Smooth muscle cell (in vitro differentiated cells): ENCODE measurements around the gene GNB1L. TPM values are rescaled to one million over a fixed set of nuclear protein-coding genes. Genes with fewer than 3 reads are reported as not detected.

Experiments
- DNase-seq: peaks from one replicate; lab custom pipeline; 2025; ENCODE audit not compliant: unreplicated experiment; lab: John Stamatoyannopoulos, UW
- H2AFZ ChIP-seq: fragments of 200-600 bp; sonication (generic); 2 replicates; pipeline ENCODE4 v1.6.0; 2016; ENCODE audit warnings: antibody characterized with exemption, low read depth, mild to moderate bottlenecking
- H3F3A ChIP-seq: fragments of 200-600 bp; sonication (generic); 2 replicates; pipeline ENCODE4 v1.6.0; 2017; ENCODE audit warnings: antibody characterized with exemption, low read depth
- H3K27ac ChIP-seq: fragments of 200-600 bp; sonication (generic); 2 replicates; pipeline ENCODE4 v1.5.1; 2016; ENCODE audit warnings: low read depth, mild to moderate bottlenecking
- H3K27me3 ChIP-seq: fragments of 200-600 bp; sonication (generic); 2 replicates; pipeline ENCODE4 v1.6.1; 2016; ENCODE audit warnings: low read depth, mild to moderate bottlenecking
- H3K36me3 ChIP-seq: fragments of 200-600 bp; sonication (generic); 2 replicates; pipeline ENCODE4 v1.5.1; 2016; ENCODE audit warnings: low read depth
- H3K4me1 ChIP-seq: fragments of 200-600 bp; sonication (generic); 2 replicates; pipeline ENCODE4 v1.5.1; 2016; ENCODE audit warnings: low read depth
- H3K4me2 ChIP-seq: fragments of 200-600 bp; sonication (generic); 2 replicates; pipeline ENCODE4 v1.6.0; 2016; ENCODE audit warnings: mild to moderate bottlenecking
- H3K4me3 ChIP-seq: fragments of 200-600 bp; sonication (generic); 2 replicates; pipeline ENCODE4 v1.5.1; 2016; ENCODE audit warnings: mild to moderate bottlenecking
- H3K79me2 ChIP-seq: fragments of 200-600 bp; sonication (generic); 2 replicates; pipeline ENCODE4 v1.6.0; 2016; ENCODE audit warnings: low read depth, mild to moderate bottlenecking
- H3K9ac ChIP-seq: fragments of 200-600 bp; sonication (generic); 2 replicates; pipeline ENCODE4 v1.6.0; 2016; ENCODE audit warnings: low read depth
- H3K9me3 ChIP-seq: fragments of 200-600 bp; sonication (generic); replicated peaks from 2 replicates; pipeline ENCODE4 v1.5.1; 2016; ENCODE audit warnings: low read depth
- H4K20me1 ChIP-seq: fragments of 200-600 bp; sonication (generic); 2 replicates; pipeline ENCODE4 v1.6.0; 2016; ENCODE audit warnings: low read depth
- WGBS: methylation state at CpG from one replicate; pipeline ENCODE4 v1.1.7; 2016; ENCODE audit warnings: low lambda C conversion rate; 5-methylcytosine and 5-hydroxymethylcytosine counted together
- polyA plus RNA-seq: library from polyadenylated mRNA; unstranded; fragments of >200 nt; fragmentation: Nextera tagmentation; extraction: Ambion mirVana; gene quantifications from 2 replicates; pipeline ENCODE4 v1.2.1, GENCODE V29; 2016
- total RNA-seq: library from RNA; depleted of rRNA; stranded (reverse); fragments of >200 nt; gene quantifications from 2 replicates; pipeline ENCODE4 v1.2.3, GENCODE V29; 2014
- TF ChIP-seq, protein P1 (sequence below): fragments of 200-600 bp; sonication (generic); IDR thresholded peaks from 2 replicates; pipeline ENCODE4 v1.5.1; 2017; ENCODE audit warnings: borderline replicate concordance, mild to moderate bottlenecking, antibody characterized with exemption; ENCODE audit not compliant: insufficient read depth, poor library complexity, severe bottlenecking

The GNB1L gene
- total and polyA plus RNA-seq, 2 experiments from 2014 or later = 4.1 to 7.4 TPM

DNA sequence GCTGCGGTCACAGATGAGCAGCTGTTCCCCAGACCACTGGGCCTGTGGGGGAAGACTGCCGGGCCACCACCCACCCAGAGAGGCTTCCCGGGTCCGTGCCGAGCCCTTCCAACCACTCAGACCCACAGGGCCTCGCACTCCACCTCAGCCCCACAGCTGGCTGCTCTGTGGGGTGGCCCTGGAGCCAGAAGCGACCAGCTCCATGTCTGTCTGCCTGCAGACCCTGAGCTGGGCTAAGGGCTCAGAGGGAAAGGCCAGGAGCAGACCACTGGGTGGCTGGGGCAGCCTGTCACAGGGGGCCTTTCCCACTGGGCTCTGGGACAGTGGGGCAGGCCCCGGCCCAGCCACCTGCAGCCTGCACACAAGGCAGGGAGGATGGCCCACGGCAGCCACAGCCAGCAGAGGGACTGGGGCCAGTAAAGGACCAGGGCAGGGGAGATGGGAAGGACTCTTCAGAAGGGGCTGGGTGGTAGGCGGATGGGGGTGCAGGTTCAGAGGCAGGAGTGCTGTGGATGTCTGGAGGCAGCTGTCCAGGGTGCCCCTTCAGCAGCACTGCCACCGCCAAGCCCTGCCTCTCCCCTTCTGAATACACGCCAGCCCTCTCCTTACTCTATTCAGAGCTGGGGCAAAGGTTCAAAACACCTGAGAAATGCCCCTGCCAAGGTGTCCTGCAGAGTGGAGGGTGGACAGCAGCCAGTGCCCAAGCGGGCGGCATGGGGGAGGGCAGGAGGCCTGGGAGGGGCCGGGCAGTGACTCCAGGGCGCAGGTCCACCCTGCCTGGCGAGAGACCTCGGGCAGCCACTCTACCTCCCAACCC, 32.2 kb downstream of the GNB1L start:
- Histone ChIP-seq H3K9ac (no peak overlapping the region), H3K36me3 (no peaks in the 10 kb centered on the region), H3K27me3 (no peaks in the 10 kb centered on the region), H4K20me1 (peaks cover 22% of the 10 kb centered on the region), H3K27ac (no peak overlapping the region), H3K4me3 (no peak overlapping the region), H3K9me3 (no peaks in the 10 kb centered on the region), H3K4me2 (no peak overlapping the region), H3K79me2 (no peaks in the 10 kb centered on the region), H2AFZ (no peak overlapping the region), H3K4me1 (no peaks in the 10 kb centered on the region), H3F3A (no peaks in the 10 kb centered on the region)
- WGBS = 97% methylated on average over 18 of the region's 18 CpGs
- no peak for DNase-seq
- TF ChIP-seq, protein P1, sequence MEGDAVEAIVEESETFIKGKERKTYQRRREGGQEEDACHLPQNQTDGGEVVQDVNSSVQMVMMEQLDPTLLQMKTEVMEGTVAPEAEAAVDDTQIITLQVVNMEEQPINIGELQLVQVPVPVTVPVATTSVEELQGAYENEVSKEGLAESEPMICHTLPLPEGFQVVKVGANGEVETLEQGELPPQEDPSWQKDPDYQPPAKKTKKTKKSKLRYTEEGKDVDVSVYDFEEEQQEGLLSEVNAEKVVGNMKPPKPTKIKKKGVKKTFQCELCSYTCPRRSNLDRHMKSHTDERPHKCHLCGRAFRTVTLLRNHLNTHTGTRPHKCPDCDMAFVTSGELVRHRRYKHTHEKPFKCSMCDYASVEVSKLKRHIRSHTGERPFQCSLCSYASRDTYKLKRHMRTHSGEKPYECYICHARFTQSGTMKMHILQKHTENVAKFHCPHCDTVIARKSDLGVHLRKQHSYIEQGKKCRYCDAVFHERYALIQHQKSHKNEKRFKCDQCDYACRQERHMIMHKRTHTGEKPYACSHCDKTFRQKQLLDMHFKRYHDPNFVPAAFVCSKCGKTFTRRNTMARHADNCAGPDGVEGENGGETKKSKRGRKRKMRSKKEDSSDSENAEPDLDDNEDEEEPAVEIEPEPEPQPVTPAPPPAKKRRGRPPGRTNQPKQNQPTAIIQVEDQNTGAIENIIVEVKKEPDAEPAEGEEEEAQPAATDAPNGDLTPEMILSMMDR = no peak

DNA sequence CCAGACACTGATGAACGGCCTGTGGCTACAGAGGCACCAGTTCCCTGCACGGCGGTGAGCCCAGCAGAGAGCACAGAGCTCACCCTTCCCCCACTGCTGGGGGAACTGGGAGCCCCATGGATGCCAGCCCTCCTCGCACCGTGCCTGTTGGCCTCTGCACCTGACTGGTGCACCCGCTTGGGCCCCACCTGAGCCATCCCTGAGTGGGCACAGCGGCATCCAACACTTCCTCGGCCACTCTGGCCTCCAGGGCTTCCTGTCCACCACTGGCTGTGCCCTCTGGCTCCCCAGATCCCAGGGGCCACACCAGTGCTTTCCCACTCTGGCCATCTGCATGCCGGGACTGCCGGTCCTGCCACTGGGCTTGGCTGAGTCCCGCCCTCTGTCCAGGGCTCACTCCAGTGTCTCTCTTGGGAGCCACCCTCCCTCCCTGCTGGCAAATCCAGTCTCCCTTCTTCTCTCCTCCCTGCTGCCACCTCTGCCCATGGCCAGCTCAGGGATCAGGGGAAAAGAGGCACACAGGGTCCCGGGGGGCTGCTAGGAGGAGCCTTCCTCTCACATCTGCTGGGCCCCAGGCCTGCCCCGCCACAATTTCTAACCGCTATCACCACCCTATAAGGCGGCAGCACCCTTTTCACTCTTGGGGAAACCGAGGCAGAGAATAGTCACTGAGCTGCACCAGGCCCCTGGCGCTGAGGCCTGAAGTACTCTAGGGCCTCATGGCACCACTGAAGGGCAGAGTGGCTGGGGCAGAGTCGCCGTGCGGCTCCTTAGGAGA, 33.0 kb downstream of the GNB1L start:
- Histone ChIP-seq H3K4me3 (no peak overlapping the region), H3K79me2 (no peaks in the 10 kb centered on the region), H3K27ac (no peak overlapping the region), H3K9ac (no peak overlapping the region), H4K20me1 (peaks cover 22% of the 10 kb centered on the region), H2AFZ (no peak overlapping the region), H3K4me2 (no peak overlapping the region), H3K9me3 (no peaks in the 10 kb centered on the region), H3K4me1 (no peaks in the 10 kb centered on the region), H3K27me3 (no peaks in the 10 kb centered on the region), H3F3A (no peaks in the 10 kb centered on the region), H3K36me3 (no peaks in the 10 kb centered on the region)
- DNase-seq = no peak
- WGBS = 92% methylated on average over 19 of the region's 20 CpGs
- TF ChIP-seq, protein P1 = no peak

DNA sequence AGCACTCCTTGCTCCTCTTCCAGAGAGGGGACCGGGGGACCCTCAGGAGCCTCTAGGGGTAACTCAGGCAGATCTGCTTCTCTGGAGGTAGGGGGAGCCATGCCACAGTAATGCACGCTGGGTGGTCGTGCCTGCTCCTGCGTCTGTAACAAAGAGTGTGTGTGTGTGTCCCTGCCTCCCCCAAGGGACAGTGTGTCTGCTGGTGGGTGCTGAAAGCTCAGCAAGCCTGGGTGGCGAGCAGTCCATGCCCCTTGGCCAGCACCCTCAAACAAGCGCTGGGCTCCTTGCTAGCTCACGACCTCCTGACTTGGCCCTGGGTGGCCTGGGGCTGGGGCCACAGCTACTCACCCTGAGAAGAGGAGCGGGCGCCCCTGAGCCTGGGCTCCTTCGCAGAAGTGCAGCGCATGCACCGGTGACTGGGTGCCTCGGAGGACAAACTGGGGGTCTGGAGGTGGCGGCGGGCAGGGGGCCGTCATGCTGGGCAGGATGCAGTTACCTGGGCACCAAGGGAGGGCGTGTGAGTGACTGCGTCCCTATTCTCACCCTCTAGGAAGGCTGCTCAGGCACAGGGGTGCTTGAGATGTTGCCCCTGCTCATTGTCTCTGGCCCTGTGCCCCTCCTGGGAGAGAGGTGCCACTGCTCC, 33.7 kb downstream of the GNB1L start:
- Histone ChIP-seq H2AFZ (no peak overlapping the region), H3K9ac (no peak overlapping the region), H3K79me2 (no peaks in the 10 kb centered on the region), H3K36me3 (no peaks in the 10 kb centered on the region), H3K4me3 (no peak overlapping the region), H3K4me1 (no peaks in the 10 kb centered on the region), H4K20me1 (peaks cover 22% of the 10 kb centered on the region), H3K27me3 (no peaks in the 10 kb centered on the region), H3F3A (no peaks in the 10 kb centered on the region), H3K9me3 (no peaks in the 10 kb centered on the region), H3K27ac (no peak overlapping the region), H3K4me2 (no peak overlapping the region)
- WGBS = 94% methylated on average over 15 of the region's 18 CpGs
- TF ChIP-seq, protein P1 = no peak
- no peak for DNase-seq
